H1 (cell line): ENCODE measurements around the gene UGT1A8. TPM values are rescaled to one million over a fixed set of nuclear protein-coding genes. Genes with fewer than 3 reads are reported as not detected.

Experiments used
- CTCF ChIA-PET: fragments of 300-600 bp; sonication (Branson Sonifier 250); formaldehyde crosslinking; loops from one replicate; lab custom pipeline; 2021; ENCODE audit not compliant: partially characterized antibody; lab: Charles Lee
- POLR2A ChIA-PET: fragments of 300-600 bp; sonication (Branson Sonifier 250); formaldehyde crosslinking; loops from one replicate; lab custom pipeline; 2021; ENCODE audit warnings: inconsistent platforms; ENCODE audit not compliant: partially characterized antibody; lab: Charles Lee
- DNase-seq, 2 experiments: peaks; one replicate each; pipeline versions ENCODE4 v3.0.0 to v3.0.0-alpha.2; 2010 to 2022; ENCODE audit warnings: low spot score in 2 of 2, low read depth in 1 of 2, mixed read lengths in 1 of 2
- FAIRE-seq: peaks from 2 replicates; lab custom pipeline; 2011; peaks lifted over from hg19 to GRCh38; lab: Jason Lieb, UNC
- H2AFZ ChIP-seq: 2 replicates; pipeline ENCODE4 v1.8.1; 2012; ENCODE audit warnings: low read length, inconsistent platforms
- H2AK5ac ChIP-seq: 2 replicates; pipeline ENCODE4 v1.6.1; 2013; ENCODE audit warnings: low read depth, low read length
- H2BK120ac ChIP-seq: replicated peaks from 2 replicates; pipeline ENCODE3; 2013; ENCODE audit warnings: low read depth, low read length, inconsistent platforms
- H2BK12ac ChIP-seq: 2 replicates; pipeline ENCODE4 v1.6.1; 2013; ENCODE audit warnings: low read depth, low read length
- H2BK15ac ChIP-seq: 2 replicates; pipeline ENCODE4 v1.6.1; 2013; ENCODE audit warnings: low read length
- H2BK20ac ChIP-seq: 2 replicates; pipeline ENCODE4 v1.6.1; 2013; ENCODE audit warnings: low read length
- H2BK5ac ChIP-seq: 2 replicates; pipeline ENCODE4 v1.6.1; 2013; ENCODE audit warnings: low read depth, low read length
- H3K14ac ChIP-seq: 2 replicates; pipeline ENCODE4 v1.6.1; 2013; ENCODE audit warnings: inconsistent platforms; ENCODE audit not compliant: insufficient read length
- H3K18ac ChIP-seq: 2 replicates; pipeline ENCODE4 v1.6.1; 2013; ENCODE audit warnings: low read length; ENCODE audit errors: extremely low read depth
- H3K23ac ChIP-seq: 2 replicates; pipeline ENCODE4 v1.6.1; 2013; ENCODE audit warnings: inconsistent platforms; ENCODE audit not compliant: insufficient read length
- H3K23me2 ChIP-seq: 2 replicates; pipeline ENCODE4 v1.6.1; 2013; ENCODE audit warnings: low read depth, low read length
- H3K27ac ChIP-seq: 2 replicates; pipeline ENCODE4 v1.6.1; 2011; ENCODE audit warnings: low read depth, low read length, inconsistent platforms
- H3K27me3 ChIP-seq, 4 experiments: replicated peaks in 1 of 4; 1 replicate in 1 of 4; 2 replicates in 3 of 4; pipeline versions ENCODE4 v1.6.1 to v1.8.1; 2011 to 2013; ENCODE audit warnings: low read length in 3 of 4, mild to moderate bottlenecking in 3 of 4, inconsistent platforms in 2 of 4, mixed read lengths in 2 of 4, moderate library complexity in 1 of 4; ENCODE audit not compliant: control insufficient read depth in 3 of 4, insufficient read depth in 3 of 4; ENCODE audit errors: extremely low read depth in 1 of 4
- H3K36me3 ChIP-seq, 4 experiments: 2 replicates each; pipeline versions ENCODE4 v1.6.1 to v1.8.1; 2011 to 2013; ENCODE audit warnings: mild to moderate bottlenecking in 4 of 4, low read length in 3 of 4, moderate library complexity in 2 of 4, control low read depth in 1 of 4, inconsistent platforms in 1 of 4; ENCODE audit not compliant: insufficient read depth in 4 of 4, control insufficient read depth in 2 of 4
- H3K4ac ChIP-seq: replicated peaks from 2 replicates; pipeline ENCODE3; 2013; ENCODE audit warnings: low read length, low read depth, mixed read lengths, inconsistent platforms; ENCODE audit not compliant: insufficient read length
- H3K4me1 ChIP-seq, 4 experiments: replicated peaks in 1 of 4; 1 replicate in 1 of 4; 2 replicates in 3 of 4; pipeline versions ENCODE4 v1.6.1 to v1.8.1; 2011 to 2013; ENCODE audit warnings: low read length in 3 of 4, inconsistent platforms in 2 of 4, mixed read lengths in 1 of 4; ENCODE audit not compliant: insufficient read depth in 4 of 4, control insufficient read depth in 3 of 4
- H3K4me2 ChIP-seq, 2 experiments: 2 replicates each; pipeline versions ENCODE4 v1.6.1 to v1.8.1; 2011 to 2013; ENCODE audit warnings: low read depth in 2 of 2, low read length in 2 of 2, control low read depth in 1 of 2, inconsistent platforms in 1 of 2, mild to moderate bottlenecking in 1 of 2; ENCODE audit not compliant: insufficient read depth in 1 of 2
- H3K4me3 ChIP-seq, 4 experiments: fragments of 200-600, 300-600 bp in 1 of 4; sonication (generic), shearing (Covaris generic), sonication (Bioruptor Twin) in 1 of 4; 2 replicates each; pipeline versions ENCODE4 v1.5.1 to v1.8.1; 2011 to 2016; ENCODE audit warnings: low read length in 4 of 4, low read depth in 3 of 4, control low read depth in 2 of 4, inconsistent platforms in 2 of 4, mild to moderate bottlenecking in 2 of 4, mixed read lengths in 1 of 4, moderate library complexity in 1 of 4; ENCODE audit not compliant: insufficient read depth in 2 of 4; ENCODE audit errors: extremely low read depth in 1 of 4
- H3K56ac ChIP-seq: replicated peaks from 2 replicates; pipeline ENCODE3; 2013; ENCODE audit warnings: low read depth, mild to moderate bottlenecking, mixed read lengths, low read length, inconsistent platforms; ENCODE audit not compliant: insufficient read length
- H3K79me1 ChIP-seq: 2 replicates; pipeline ENCODE4 v1.6.1; 2013; ENCODE audit warnings: low read depth, low read length, control low read depth
- H3K79me2 ChIP-seq, 2 experiments: 2 replicates each; pipeline versions ENCODE4 v1.6.1 to v1.8.1; 2012 to 2013; ENCODE audit warnings: low read length in 2 of 2, mild to moderate bottlenecking in 2 of 2, inconsistent platforms in 1 of 2; ENCODE audit not compliant: insufficient read depth in 2 of 2, control insufficient read depth in 1 of 2
- H3K9ac ChIP-seq, 4 experiments: replicated peaks in 1 of 4; 1 replicate in 1 of 4; 2 replicates in 3 of 4; pipeline versions ENCODE4 v1.6.1 to v1.8.1; 2011 to 2013; ENCODE audit warnings: low read depth in 3 of 4, low read length in 3 of 4, control low read depth in 2 of 4, mild to moderate bottlenecking in 2 of 4, moderate library complexity in 2 of 4, inconsistent platforms in 1 of 4; ENCODE audit errors: extremely low read depth in 1 of 4
- H3K9me3 ChIP-seq, 2 experiments: 2 replicates each; pipeline versions ENCODE4 v1.6.1 to v1.8.1; 2012 to 2013; ENCODE audit warnings: mild to moderate bottlenecking in 2 of 2, moderate library complexity in 2 of 2, control low read depth in 1 of 2, inconsistent platforms in 1 of 2, low read depth in 1 of 2, low read length in 1 of 2, mixed read lengths in 1 of 2; ENCODE audit not compliant: insufficient read depth in 2 of 2
- H4K20me1 ChIP-seq, 2 experiments: replicated peaks in 1 of 2; 2 replicates each; pipeline versions ENCODE3 to v1.8.1; 2011 to 2013; ENCODE audit warnings: inconsistent platforms in 2 of 2, low read length in 2 of 2, mild to moderate bottlenecking in 1 of 2; ENCODE audit not compliant: insufficient read depth in 2 of 2, control insufficient read depth in 1 of 2
- H4K5ac ChIP-seq: 2 replicates; pipeline ENCODE4 v1.6.1; 2013; ENCODE audit warnings: low read length, low read depth, mixed read lengths, inconsistent platforms; ENCODE audit not compliant: insufficient read length
- H4K8ac ChIP-seq: 2 replicates; pipeline ENCODE4 v1.8.0; 2013; ENCODE audit warnings: mild to moderate bottlenecking, moderate library complexity, low read length, inconsistent platforms; ENCODE audit not compliant: insufficient read depth; ENCODE audit errors: extremely low read depth
- H4K91ac ChIP-seq: replicated peaks from 2 replicates; pipeline ENCODE3; 2013; ENCODE audit warnings: low read length, mixed read lengths, inconsistent platforms; ENCODE audit not compliant: insufficient read length
- ATF2 ChIP-seq: IDR thresholded peaks from 2 replicates; pipeline ENCODE4 v1.6.1; 2012; ENCODE audit warnings: low read length, inconsistent platforms
- BRCA1 ChIP-seq: IDR thresholded peaks from 2 replicates; pipeline ENCODE4 v1.6.1; 2012; ENCODE audit warnings: low read depth, low read length, improper control_type of control experiment
- CBX5 ChIP-seq: fragments of 300-800, 300-1000 bp; sonication (generic); IDR thresholded peaks from 2 replicates; pipeline ENCODE4 v1.7.1; 2016; ENCODE audit warnings: antibody characterized with exemption, low read length, low read depth
- EZH2 ChIP-seq: fragments of 200-600 bp; sonication (generic); IDR thresholded peaks from 2 replicates; pipeline ENCODE4 v1.7.1; 2012; ENCODE audit warnings: low read depth, mild to moderate bottlenecking, moderate library complexity, low read length, inconsistent platforms; ENCODE audit not compliant: severe bottlenecking
- JUN ChIP-seq: IDR thresholded peaks from 2 replicates; pipeline ENCODE4 v1.6.1; 2011; ENCODE audit warnings: low read depth, mild to moderate bottlenecking, improper control_type of control experiment, low read length
- KDM5A ChIP-seq: fragments of 200-600 bp; IDR thresholded peaks from 2 replicates; pipeline ENCODE4 v1.7.1; 2012; ENCODE audit warnings: mild to moderate bottlenecking, low read length, inconsistent platforms, mixed read lengths
- MAX ChIP-seq: IDR thresholded peaks from 2 replicates; pipeline ENCODE4 v1.6.1; 2012; ENCODE audit warnings: inconsistent platforms
- NRF1 ChIP-seq: IDR thresholded peaks from 2 replicates; pipeline ENCODE4 v1.6.1; 2011; ENCODE audit warnings: mild to moderate bottlenecking, low read depth, low read length, improper control_type of control experiment
- POLR2AphosphoS5 ChIP-seq: IDR thresholded peaks from 2 replicates; pipeline ENCODE4 v1.6.1; 2011; ENCODE audit warnings: low read depth, low read length
- RNF2 ChIP-seq: fragments of 200-900, 300-1000 bp; sonication (generic); IDR thresholded peaks from 2 replicates; pipeline ENCODE4 v1.7.1; 2016; ENCODE audit warnings: borderline replicate concordance, low read depth, mild to moderate bottlenecking, antibody characterized with exemption, low read length; ENCODE audit not compliant: poor library complexity, severe bottlenecking; ENCODE audit errors: missing control alignments
- SIRT6 ChIP-seq: IDR thresholded peaks from one replicate; pipeline ENCODE4 v1.7.1; 2012; ENCODE audit warnings: low read length, inconsistent platforms
- SP4 ChIP-seq: IDR thresholded peaks from 2 replicates; pipeline ENCODE4 v1.6.1; 2012; ENCODE audit warnings: low read length, inconsistent platforms
- WGBS, 2 experiments: shearing (Covaris generic) in 1 of 2; methylation state at CpG; one replicate each; pipeline versions ENCODE4 v1.1.6 to v1.1.7; 2013 to 2015; ENCODE audit warnings: low lambda C conversion rate in 2 of 2, mixed read lengths in 2 of 2, inconsistent platforms in 1 of 2, low coverage in 1 of 2, missing lambda C conversion rate in 1 of 2; ENCODE audit not compliant: insufficient replicate concordance in 2 of 2, insufficient coverage in 1 of 2, insufficient read length in 1 of 2; ENCODE audit errors: extremely low coverage in 1 of 2, missing lambda C conversion rate in 1 of 2; 5-methylcytosine and 5-hydroxymethylcytosine counted together
- polyA plus RNA-seq, 7 experiments: library from polyadenylated mRNA; depleted of rRNA in 3 of 7; stranded (reverse) in 5 of 7; unstranded in 2 of 7; fragments of >200 nt in 5 of 7; fragments of 200-250 nt in 2 of 7; gene quantifications; 1 replicate in 5 of 7; 2 replicates in 1 of 7; 4 replicates in 1 of 7; pipeline versions ENCODE4 v1.2.1 to v1.2.3, GENCODE V29; 2011 to 2013; ENCODE audit warnings: missing spikeins in 2 of 7, mixed read lengths in 2 of 7
- total RNA-seq: library from RNA; stranded (reverse); fragmentation: NEBNext Ultra II Directional; extraction: Animal tissue kit (Norgen Biotek cat#: 25700); gene quantifications from 2 replicates; pipeline ENCODE4 v1.2.1, GENCODE V29; 2021

UGT1A8 gene
- total and polyA plus RNA-seq, 2 of the 8 experiments (the other 6 are each of a cell fraction or from before 2014, with no cell fraction given), result not detected

- Histone ChIP-seq H3K4me1 (no peaks in the 10 kb centered on the region), H2BK15ac (no peak overlapping the region), H3K18ac (no peak overlapping the region), H2BK5ac (no peak overlapping the region), H3K9ac (no peak overlapping the region), H3K79me1 (no peaks in the 10 kb centered on the region), H3K36me3 (no peaks in the 10 kb centered on the region), H4K5ac (no peak overlapping the region), H2BK120ac (no peak overlapping the region), H3K4ac (no peak overlapping the region), H3K27me3 (no peaks in the 10 kb centered on the region), H4K20me1 (no peaks in the 10 kb centered on the region), H3K4me2 (no peak overlapping the region), H4K8ac (peak overlapping the region; percentile 51; the same call in 1 of the 2 replicates), H3K4me3 (no peak overlapping the region), H3K23ac (no peak overlapping the region), H2BK12ac (no peak overlapping the region), H3K9me3 (no peaks in the 10 kb centered on the region), H3K27ac (no peak overlapping the region), H2AFZ (no peak overlapping the region), H3K56ac (no peak overlapping the region), H3K79me2 (no peaks in the 10 kb centered on the region), H2AK5ac (no peak overlapping the region), H4K91ac (no peak overlapping the region), H3K23me2 (no peaks in the 10 kb centered on the region), H2BK20ac (no peak overlapping the region), H3K14ac (no peak overlapping the region)
- FAIRE-seq (no peak), DNase-seq (no peak)
- POLR2A ChIA-PET, result no interaction called here
- 94% methylated on average over 6 of the region's 6 CpGs; no CpG with 5 or more reads in 1 of the 2 experiments for WGBS, 2 experiments
- CTCF ChIA-PET, result interaction anchor here (0.7 to 1.2 kb wide), 5 partner anchors 12 to 518 kb away, joined by 3 to 4 read pairs (median 3); no protein-coding TSS in a partner anchor
- TF ChIP-seq JUN (no peak), RNF2 (no peak), ATF2 (no peak), POLR2AphosphoS5 (no peak), MAX (no peak), CBX5 (no peak), NRF1 (no peak), KDM5A (no peak), EZH2 (no peak), SP4 (no peak), BRCA1 (no peak), SIRT6 (no peak)
Observed at GRCh38 chr2:233820774-233821105, 203.3 kb downstream of the UGT1A8 start.
